HG03175 (cell line): ENCODE measurements around the gene ARHGAP25.
A peak's percentile ranks its signal among the peaks of the same experiment; 100 is the strongest.

ENCODE experiments used
- ATAC-seq: cut with Tn5 transposase; IDR thresholded peaks from one replicate; pipeline ENCODE4 v1.9.1; 2021; ENCODE audit warnings: mild to moderate bottlenecking, moderate library complexity; ENCODE audit not compliant: unreplicated experiment

The ARHGAP25 gene

DNA sequence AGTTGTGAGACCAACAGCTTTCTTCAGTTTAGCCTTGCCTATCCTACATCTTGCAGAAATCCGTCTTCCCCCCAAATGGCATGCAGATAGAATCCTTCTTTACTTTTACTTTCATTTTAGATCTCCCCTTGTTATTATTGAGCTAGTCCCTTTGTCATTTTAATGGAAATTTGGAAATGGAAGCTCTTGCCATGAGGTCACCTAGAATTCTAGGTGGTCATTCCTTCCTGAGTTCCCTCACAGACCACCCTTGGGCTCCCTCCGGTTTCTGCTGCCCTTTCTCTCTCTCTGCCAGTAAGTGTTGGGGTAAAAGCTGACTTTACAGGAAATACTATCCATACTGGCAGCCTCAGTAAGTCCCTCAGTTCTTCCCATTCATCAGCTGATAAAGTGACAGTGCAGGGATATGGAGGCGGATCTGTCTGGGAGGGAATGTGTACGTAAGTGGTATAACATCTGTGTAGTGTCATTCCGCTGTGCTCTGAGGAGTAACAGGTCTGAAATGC, 30.2 kb downstream of the ARHGAP25 start:
- ATAC-seq: no peak

GRCh38 chr2:68765739-68766375, 31.2 kb downstream of the ARHGAP25 start:
- no peak for ATAC-seq

GRCh38 chr2:68766376-68766845, 31.8 kb downstream of the ARHGAP25 start:
- ATAC-seq: peak; percentile 48

DNA sequence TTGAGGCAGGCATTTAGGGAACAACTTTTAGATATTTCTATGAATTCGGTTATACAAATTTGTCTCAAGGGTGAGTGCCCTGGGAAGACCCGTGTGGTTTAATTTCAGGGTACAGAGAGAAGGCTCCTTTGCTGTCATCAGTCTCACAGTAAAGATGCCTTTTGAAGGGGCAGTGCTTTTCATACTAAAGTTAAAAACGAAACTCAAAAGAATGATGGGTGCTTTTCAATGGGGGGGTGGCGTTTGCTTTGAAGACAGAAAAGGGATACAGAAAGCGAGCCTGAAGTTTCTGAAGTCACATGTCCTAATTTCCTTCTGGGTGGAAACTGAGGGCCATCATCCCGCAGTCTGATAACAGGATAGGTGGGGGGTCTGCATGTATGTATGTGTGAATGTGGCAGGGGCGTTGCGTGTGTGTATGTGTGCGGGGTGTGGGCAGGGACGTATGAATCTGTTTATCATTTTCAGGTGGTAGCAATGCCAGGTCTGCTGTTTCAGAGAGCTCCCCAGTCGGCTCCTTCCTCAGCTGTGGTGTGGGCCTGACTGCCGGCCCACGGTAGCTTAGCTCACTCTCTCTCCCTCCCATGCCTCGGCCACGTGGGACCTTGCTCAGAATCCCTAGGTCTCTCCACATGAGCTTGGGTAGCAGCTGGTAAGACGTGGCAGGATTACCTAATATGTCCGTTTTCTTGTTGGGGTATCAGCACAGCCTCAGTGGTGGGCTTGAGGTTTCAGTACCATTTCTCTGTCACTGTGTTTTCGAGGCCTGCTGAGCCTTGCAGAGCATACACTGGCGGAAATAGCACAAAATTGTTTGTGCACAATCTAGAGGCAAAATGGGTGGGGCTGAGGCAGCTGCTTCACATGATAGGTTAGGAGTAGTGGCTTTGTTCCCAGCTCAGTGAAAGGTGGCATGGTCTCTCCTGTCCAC, 32.7 kb downstream of the ARHGAP25 start:
- ATAC-seq: no peak

DNA sequence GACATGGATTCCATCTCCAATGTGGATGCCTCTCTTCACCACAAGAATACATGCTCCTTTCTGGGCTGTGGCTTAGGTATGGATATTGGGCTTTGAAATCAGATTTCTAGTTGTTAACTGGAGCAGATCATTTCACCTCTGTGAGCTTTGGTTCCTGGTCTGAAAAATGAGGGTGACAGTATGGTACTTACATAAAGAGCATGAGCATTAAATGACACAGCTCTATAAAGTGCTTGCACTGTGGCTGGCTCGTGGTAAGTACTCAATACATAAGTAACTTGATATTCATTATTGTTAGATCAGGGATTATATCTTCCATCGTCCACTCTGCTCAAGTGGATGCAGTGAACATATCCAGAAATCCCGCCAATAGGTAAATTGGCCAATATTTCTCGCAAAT, 33.4 kb downstream of the ARHGAP25 start:
- no peak for ATAC-seq

DNA sequence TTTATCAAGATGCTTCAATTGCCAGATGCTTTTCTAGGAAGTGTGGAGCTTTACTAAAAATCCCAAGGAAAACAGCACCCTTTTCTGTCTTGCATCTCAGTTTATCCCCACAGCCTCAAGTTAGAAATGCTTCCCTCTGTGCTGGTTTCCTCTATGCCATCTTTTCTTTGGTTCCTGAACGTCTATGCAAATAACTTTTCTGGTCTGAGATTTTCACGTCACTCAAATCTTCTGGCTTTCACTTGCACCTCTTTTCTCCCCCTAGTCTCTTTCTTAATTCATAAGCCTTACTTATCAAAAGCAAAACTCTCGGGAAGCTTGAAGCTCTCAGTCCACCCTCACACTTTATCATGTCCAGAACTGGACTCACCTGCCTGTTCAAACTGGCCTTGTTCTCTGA, 33.9 kb downstream of the ARHGAP25 start:
- ATAC-seq: no peak

DNA sequence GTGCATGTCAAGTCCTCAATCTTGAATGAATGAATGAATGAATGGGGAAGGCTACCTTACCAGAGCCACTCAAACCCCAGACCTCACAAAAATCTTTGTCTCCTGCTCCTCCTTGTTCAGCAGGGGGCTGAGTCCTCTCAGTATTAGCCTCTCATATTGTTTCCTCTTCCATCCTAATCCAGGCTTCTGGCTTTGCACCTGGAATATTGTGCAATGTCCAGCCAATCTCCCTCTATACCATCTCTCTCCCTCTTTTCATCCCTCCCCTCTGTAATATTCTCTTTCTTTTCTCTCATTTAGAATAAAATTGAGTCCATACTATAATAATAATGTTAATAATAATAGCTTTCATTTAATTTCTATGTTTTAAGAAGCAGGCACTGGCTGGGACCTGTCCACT, 34.3 kb downstream of the ARHGAP25 start:
- ATAC-seq: no peak

DNA sequence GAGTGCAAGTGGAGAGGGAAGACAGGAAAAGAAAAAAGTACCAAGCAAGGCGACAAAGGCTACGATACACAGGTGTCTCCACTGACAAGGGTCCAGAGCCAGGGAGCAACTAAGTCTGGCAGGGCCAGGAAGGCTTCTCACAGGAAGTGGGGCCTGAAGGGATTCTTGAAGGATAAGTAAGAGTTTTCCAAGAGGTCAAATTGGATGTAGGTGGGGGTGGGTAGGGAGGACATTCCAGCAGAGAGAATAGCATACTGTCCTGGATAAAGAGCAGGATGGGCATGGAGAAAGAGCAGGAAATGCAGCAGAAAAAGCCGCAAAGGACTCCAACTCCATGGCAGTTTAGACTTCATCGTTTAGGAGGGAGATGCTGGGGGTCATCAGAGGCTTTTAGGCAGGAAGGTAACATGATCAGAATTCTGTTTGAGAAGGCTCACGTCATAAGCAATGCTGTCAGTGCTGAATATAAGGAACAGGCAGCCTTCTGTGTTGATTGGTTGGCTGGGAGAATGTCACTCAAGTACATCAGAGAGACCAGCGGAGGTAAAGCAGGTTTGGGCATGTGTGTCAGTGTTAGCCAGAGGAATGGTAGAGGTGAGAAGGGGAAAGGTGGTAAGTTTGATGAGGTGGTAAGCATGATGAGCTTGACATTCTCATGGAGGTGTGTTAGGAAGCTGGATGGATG, 35.1 kb downstream of the ARHGAP25 start:
- ATAC-seq: no peak

GRCh38 chr2:68770271-68771111, 35.9 kb downstream of the ARHGAP25 start:
- no peak for ATAC-seq

DNA sequence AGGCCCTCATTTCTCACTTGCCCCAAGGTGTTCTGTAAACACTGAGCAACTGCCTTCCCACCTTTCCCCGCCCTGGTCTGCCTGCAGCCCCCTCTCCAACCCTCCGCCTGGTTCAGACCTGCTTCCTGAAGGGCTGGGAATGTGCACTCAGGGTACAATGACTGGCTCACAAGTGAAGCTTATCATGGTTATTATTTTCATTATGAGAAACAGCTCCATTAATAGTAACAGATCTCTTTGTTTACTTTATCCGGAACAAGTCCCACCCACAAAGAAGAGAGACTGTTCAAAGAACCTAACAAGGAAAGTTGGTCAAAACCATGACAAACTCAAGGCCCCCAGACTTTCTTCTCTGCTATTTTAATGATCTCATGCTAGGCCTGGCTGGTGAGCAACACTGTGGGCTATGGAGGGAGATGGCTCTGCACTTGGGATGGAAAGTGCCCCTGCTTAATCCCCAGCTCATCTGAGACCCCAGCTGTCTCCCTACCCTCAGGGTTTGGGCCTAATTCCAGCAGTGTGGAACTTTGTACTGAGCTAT, 36.7 kb downstream of the ARHGAP25 start:
- no peak for ATAC-seq

DNA sequence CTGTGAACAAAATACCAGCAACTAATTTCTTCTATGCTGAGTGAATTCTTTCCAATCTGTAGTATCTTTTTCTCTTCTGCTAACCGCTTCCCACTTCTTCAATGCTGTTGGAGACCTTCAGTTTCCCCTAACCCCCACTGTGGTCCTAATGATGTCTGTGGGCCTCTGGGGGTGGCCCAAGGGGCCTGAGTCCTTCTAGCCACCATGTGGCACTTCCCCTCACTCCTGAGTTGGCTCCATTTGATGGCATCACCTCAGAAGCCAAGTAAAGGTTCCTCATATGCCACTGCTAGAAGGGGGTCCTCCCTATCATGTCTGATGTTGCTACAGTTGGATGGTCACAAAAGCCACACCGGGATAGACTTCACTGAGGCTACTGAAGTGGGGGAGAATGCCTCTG, 37.5 kb downstream of the ARHGAP25 start:
- no peak for ATAC-seq

DNA sequence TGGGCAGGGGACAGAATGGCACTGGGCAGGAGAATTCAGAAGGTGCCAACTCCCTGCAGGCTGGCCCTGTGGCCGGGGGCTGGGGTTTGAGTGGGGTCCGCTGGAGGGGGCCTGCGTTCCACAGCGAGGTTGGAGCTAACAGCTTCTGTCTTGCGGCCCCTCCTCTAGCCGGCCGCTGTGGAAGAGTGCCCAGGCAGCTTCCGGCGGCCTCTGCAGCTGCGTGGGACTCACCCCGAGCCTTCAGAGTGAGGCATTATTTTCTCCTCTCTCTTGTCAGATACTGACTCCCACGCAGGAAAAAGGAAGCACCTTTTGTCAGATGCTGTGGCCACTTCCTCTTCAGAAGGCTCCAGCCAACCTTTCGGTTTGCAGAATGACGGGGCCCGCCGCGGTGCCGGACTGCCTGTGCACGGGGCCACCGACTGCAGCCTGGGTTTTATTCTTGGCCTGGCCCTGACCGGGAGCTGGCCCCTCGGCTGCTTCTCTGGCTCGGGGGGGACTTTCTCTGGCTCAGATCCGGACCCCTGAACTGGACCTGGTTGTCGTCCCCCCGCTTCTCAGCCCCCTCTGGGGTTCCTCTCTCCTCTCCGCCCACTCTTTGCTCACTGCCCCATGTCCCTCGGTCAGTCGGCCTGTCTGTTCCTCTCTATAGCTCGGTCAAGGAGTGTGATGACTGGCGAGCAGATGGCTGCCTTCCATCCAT, 40.1 kb downstream of the ARHGAP25 start:
- peak; percentile 94 for ATAC-seq

DNA sequence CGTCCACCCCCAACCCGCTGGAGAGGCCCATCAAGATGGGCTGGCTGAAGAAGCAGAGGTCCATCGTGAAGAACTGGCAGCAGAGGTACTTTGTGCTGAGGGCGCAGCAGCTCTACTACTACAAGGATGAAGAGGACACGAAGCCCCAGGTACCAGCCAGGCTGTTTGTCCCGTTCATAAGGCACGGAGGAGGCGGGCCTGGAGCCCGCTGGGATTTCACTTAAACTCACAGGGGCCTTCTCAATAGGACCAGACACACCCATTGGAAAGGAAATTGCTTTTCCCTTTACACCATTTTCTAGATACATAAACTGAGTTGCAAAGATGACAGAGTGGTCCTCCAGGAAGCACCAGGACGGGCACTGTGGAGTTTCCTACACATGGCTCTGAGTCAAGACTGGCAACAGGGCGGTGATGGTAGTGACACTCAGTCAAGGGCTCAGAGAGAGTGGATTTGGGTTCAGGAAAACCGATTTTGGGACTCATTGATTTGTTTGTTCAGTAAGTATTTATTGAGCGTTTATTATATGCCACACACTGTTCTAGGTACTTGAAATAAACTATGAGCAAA, 40.7 kb downstream of the ARHGAP25 start:
- no peak for ATAC-seq

GRCh38 chr2:68776124-68776523, 41.5 kb downstream of the ARHGAP25 start:
- ATAC-seq: no peak

- no peak for ATAC-seq
These were observed 45.0 kb downstream of the ARHGAP25 start for GRCh38 chr2:68779595-68779994.

- no peak for ATAC-seq
These were observed 49.6 kb downstream of the ARHGAP25 start for GRCh38 chr2:68784188-68784587.

- no peak for ATAC-seq
These were observed 50.3 kb downstream of the ARHGAP25 start for GRCh38 chr2:68784915-68785314.

GRCh38 chr2:68787356-68787755, 52.7 kb downstream of the ARHGAP25 start:
- ATAC-seq: no peak

- ATAC-seq: peak; percentile 99
These were observed 55.0 kb downstream of the ARHGAP25 start for GRCh38 chr2:68789603-68790002.
